OCI-LY7 (cell line): Measurements from ENCODE around the gene CDH22. TPM values are rescaled to one million over a fixed set of nuclear protein-coding genes. Genes with fewer than 3 reads are reported as not detected.

Experiments
- BruUV-seq: library from RNA; stranded (reverse); fragments of 400-500 nt; replicated peaks from 2 replicates; lab custom pipeline; 2021; lab: Mats Ljungman, UMichigan
- CTCF ChIA-PET: fragments of 300-600 bp; sonication (Branson Sonifier 250); formaldehyde crosslinking; loops from one replicate; lab custom pipeline; 2022; ENCODE audit warnings: antibody characterized with exemption; ENCODE audit not compliant: unreplicated experiment; lab: Charles Lee
- POLR2A ChIA-PET: fragments of 300-600 bp; sonication (Branson Sonifier 250); formaldehyde crosslinking; loops from one replicate; lab custom pipeline; 2022; ENCODE audit warnings: antibody characterized with exemption; lab: Charles Lee
- DNase-seq: peaks from one replicate; pipeline ENCODE4 v3.0.0-alpha.2; 2015; ENCODE audit warnings: low spot score
- H2AFZ ChIP-seq: fragments of 200-600 bp; sonication (generic), shearing (Covaris generic); 2 replicates; pipeline ENCODE4 v1.6.1; 2014; ENCODE audit warnings: mild to moderate bottlenecking, antibody characterized with exemption, low read length, moderate library complexity
- H3K27ac ChIP-seq: fragments of 200-600 bp; sonication (generic); 2 replicates; pipeline ENCODE4 v1.5.1; 2014; ENCODE audit warnings: mixed run types, low read depth, mild to moderate bottlenecking, moderate library complexity, low read length, inconsistent platforms; ENCODE audit not compliant: poor library complexity, severe bottlenecking
- H3K36me3 ChIP-seq: fragments of 200-600 bp; sonication (generic); 2 replicates; pipeline ENCODE4 v1.6.1; 2014; ENCODE audit warnings: mild to moderate bottlenecking, antibody characterized with exemption, low read length, moderate library complexity, mixed read lengths; ENCODE audit not compliant: insufficient read depth
- H3K4me1 ChIP-seq: fragments of 200-600 bp; sonication (generic); 2 replicates; pipeline ENCODE4 v1.5.1; 2014; ENCODE audit warnings: mild to moderate bottlenecking, low read length; ENCODE audit not compliant: insufficient read depth, poor library complexity, severe bottlenecking
- H3K4me2 ChIP-seq: fragments of 200-600 bp; sonication (generic); 2 replicates; pipeline ENCODE4 v1.6.1; 2014; ENCODE audit warnings: mild to moderate bottlenecking, low read length
- H3K4me3 ChIP-seq: fragments of 200-600 bp; sonication (generic); 2 replicates; pipeline ENCODE4 v1.5.1; 2014; ENCODE audit warnings: mild to moderate bottlenecking, low read depth, low read length; ENCODE audit not compliant: poor library complexity, severe bottlenecking
- H3K79me2 ChIP-seq: fragments of 200-600 bp; sonication (generic); 2 replicates; pipeline ENCODE4 v1.6.1; 2016; ENCODE audit warnings: low read depth, mild to moderate bottlenecking, low read length, moderate library complexity, mixed read lengths; ENCODE audit not compliant: insufficient read depth
- H3K9me2 ChIP-seq: fragments of 200-600 bp; sonication (generic); 2 replicates; pipeline ENCODE4 v1.6.1; 2016; ENCODE audit warnings: mild to moderate bottlenecking, low read length, mixed read lengths; ENCODE audit not compliant: insufficient read depth
- H3K9me3 ChIP-seq: fragments of 200-600 bp; sonication (generic); 2 replicates; pipeline ENCODE4 v1.6.1; 2014; ENCODE audit warnings: mild to moderate bottlenecking, mixed run types, low read length, mixed read lengths
- H4K20me1 ChIP-seq: fragments of 200-600 bp; sonication (generic); 2 replicates; pipeline ENCODE4 v1.6.1; 2014; ENCODE audit warnings: mild to moderate bottlenecking, antibody characterized with exemption, low read length, moderate library complexity, mixed read lengths; ENCODE audit not compliant: insufficient read depth
- EZH2phosphoT487 ChIP-seq: fragments of 200-600 bp; sonication (generic); IDR thresholded peaks from 2 replicates; pipeline ENCODE4 v1.6.1; 2018; ENCODE audit warnings: low read depth, borderline replicate concordance, mild to moderate bottlenecking, mixed run types, antibody characterized with exemption, low read length, moderate library complexity, mixed read lengths
- intact Hi-C: fragments of 100-400 bp; cut with micrococcal nuclease; formaldehyde crosslinking; loops from one replicate; pipeline ENCODE4 v1.10.0; 2022; ENCODE audit not compliant: unreplicated experiment
- total RNA-seq, 2 experiments: library from RNA; depleted of rRNA in 1 of 2; stranded (reverse); fragments of >200 nt in 1 of 2; shearing (Covaris generic) in 1 of 2; gene quantifications; 2 replicates each; pipeline ENCODE4 v1.2.3, GENCODE V29; 2014 to 2022
- TF ChIP-seq, protein P1 (sequence below): fragments of 200-600 bp; sonication (generic); conservative IDR thresholded peaks from 2 replicates; pipeline ENCODE4 v1.5.1; 2014; ENCODE audit warnings: mild to moderate bottlenecking, antibody characterized with exemption, low read length, moderate library complexity, mixed read lengths

CDH22 gene
- total RNA-seq, 2 experiments from 2014 or later, result not detected

GRCh38 chr20:46268131-46268614, 40.1 kb downstream of the CDH22 start:
- no TSS peak for BruUV-seq

GRCh38 chr20:46267108-46268105, 40.9 kb downstream of the CDH22 start:
- Histone ChIP-seq H3K4me1 (no peaks in the 10 kb centered on the region), H3K4me2 (no peak overlapping the region), H2AFZ (no peak overlapping the region), H3K79me2 (no peaks in the 10 kb centered on the region), H4K20me1 (no peaks in the 10 kb centered on the region), H3K4me3 (no peak overlapping the region), H3K9me3 (no peaks in the 10 kb centered on the region), H3K9me2 (no peaks in the 10 kb centered on the region), H3K27ac (no peak overlapping the region), H3K36me3 (no peaks in the 10 kb centered on the region)
- no peak for DNase-seq
- intact Hi-C loops, result no loop called here
- ChIA-PET POLR2A (interaction anchor here (0.7 kb wide), 1 partner anchor 347 kb away, joined by 3 read pairs; no protein-coding TSS in a partner anchor), CTCF (interaction anchor here (0.5 kb wide), 1 partner anchor 960 kb away, joined by 5 read pairs; no protein-coding TSS in a partner anchor)
- TF ChIP-seq, protein P1, sequence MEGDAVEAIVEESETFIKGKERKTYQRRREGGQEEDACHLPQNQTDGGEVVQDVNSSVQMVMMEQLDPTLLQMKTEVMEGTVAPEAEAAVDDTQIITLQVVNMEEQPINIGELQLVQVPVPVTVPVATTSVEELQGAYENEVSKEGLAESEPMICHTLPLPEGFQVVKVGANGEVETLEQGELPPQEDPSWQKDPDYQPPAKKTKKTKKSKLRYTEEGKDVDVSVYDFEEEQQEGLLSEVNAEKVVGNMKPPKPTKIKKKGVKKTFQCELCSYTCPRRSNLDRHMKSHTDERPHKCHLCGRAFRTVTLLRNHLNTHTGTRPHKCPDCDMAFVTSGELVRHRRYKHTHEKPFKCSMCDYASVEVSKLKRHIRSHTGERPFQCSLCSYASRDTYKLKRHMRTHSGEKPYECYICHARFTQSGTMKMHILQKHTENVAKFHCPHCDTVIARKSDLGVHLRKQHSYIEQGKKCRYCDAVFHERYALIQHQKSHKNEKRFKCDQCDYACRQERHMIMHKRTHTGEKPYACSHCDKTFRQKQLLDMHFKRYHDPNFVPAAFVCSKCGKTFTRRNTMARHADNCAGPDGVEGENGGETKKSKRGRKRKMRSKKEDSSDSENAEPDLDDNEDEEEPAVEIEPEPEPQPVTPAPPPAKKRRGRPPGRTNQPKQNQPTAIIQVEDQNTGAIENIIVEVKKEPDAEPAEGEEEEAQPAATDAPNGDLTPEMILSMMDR, result no peak
- TF ChIP-seq EZH2phosphoT487, result no peak
- BruUV-seq, result no TSS peak

More at GRCh38 chr20:46268131-46268614, 40.1 kb downstream of the CDH22 start:
- Histone ChIP-seq H4K20me1 (no peaks in the 10 kb centered on the region), H2AFZ (no peak overlapping the region), H3K9me2 (no peaks in the 10 kb centered on the region), H3K36me3 (no peaks in the 10 kb centered on the region), H3K4me1 (no peaks in the 10 kb centered on the region), H3K4me2 (no peak overlapping the region), H3K79me2 (no peaks in the 10 kb centered on the region), H3K27ac (no peak overlapping the region), H3K9me3 (no peaks in the 10 kb centered on the region), H3K4me3 (no peak overlapping the region)
- no peak for TF ChIP-seq EZH2phosphoT487
- TF ChIP-seq, protein P1, result no peak
- intact Hi-C loops, result no loop called here
- ChIA-PET POLR2A (interaction anchor here (0.7 kb wide), 1 partner anchor 348 kb away, joined by 3 read pairs; no protein-coding TSS in a partner anchor), CTCF (interaction anchor here (0.5 kb wide), 1 partner anchor 961 kb away, joined by 5 read pairs; no protein-coding TSS in a partner anchor)
- DNase-seq, result no peak
